NCI-H2029 (cell line): Measurements from ENCODE around the gene FKBP15.
"Not testable (repeated sequence)": the region's sequence is repeated elsewhere in the genome, so short reads cannot be mapped to it uniquely, and the experiment has no call there.

Experiments
- DNase-seq: peaks from one replicate; lab custom pipeline; 2025; lab: John Stamatoyannopoulos, UW

Gene FKBP15

GRCh38 chr9:113221003-113221799, at the start of gene FKBP15, which contains the start of gene SLC31A1:
Gene FKBP15, minus strand, starts transcription at chr9:113221277. Its CDS starts 34 bp downstream, at chr9:113221243.
Gene SLC31A1, plus strand, starts transcription at chr9:113221544. Its CDS starts 34,605 bp downstream, at chr9:113256149.
- peak; percentile 96 for DNase-seq

DNA sequence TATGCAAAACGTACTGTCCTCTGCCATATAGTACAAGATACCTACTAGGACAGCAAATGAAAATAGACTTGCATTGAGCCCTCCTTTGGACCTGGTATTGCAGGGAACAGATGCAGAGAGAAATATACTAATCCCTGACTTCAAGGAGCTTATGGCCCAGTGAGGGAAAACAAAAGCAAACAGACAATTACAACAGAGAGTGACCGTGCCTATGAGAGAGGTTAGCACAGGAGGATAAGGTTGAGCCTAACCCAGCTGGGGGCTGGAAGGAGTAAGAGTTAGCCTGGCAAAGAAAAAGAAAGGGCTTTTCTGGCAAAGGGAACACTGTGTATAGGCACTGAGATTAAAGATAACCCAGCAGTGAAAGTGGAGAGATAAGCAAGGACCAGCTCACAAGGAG, 48.8 kb upstream of the FKBP15 start:
- no peak for DNase-seq

DNA sequence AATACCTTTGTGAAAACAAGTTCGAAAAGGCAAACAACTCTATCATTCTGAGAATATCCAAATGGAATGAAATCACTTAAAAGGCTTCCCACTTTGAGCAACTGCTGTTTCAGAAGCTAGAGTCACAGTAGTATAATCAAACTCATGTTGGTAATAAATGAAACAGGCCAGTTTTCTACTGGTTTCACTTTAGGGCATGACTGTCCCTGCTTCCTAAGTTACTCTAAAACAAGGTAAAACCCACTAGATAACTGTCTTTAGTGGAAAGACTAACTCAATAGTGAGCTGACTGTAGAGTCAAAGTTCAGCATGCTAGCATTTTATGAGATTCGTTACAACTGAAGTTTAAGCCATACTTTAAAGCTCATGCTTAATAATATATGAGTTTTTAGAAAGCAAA, 48.3 kb upstream of the FKBP15 start:
- DNase-seq, result no peak

GRCh38 chr9:113267911-113268566, 47.0 kb upstream of the FKBP15 start:
- DNase-seq, result no peak

GRCh38 chr9:113266174-113266573, 45.1 kb upstream of the FKBP15 start:
- DNase-seq, result no peak

DNA sequence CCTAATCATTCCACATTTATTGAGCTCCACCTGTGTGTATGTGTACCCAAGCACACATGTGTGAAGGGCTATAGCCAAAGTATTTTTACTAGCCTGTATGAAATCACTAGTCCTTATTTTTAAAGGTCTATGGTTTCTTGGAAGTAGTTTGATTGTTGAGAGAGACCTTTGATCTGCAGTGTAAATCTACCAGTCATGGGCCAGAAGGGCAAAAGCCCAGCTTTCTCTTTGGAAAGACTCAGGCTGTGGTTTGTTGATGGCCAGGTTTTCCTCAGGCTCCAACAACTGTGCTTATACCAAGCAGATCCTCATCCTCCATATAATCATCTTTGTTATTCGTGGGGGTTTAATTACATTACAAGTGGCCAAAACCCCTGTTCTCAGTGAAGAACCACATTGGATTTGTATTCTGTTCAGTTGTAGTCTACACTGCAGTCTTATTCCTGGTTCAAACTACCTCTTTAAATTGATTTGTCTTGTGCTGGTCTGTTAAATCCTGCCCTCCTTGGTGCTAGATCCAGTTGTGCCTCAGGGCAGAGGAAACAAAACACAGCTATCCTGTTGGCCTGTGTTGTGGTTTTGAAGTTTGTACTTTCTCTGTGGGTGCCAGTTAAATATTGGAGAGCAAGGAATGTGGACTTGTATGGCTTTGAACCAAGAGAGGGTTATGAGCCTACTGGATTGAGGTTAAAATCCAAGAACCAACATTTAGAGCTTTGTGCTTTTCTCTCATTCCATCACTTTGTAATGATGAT, 41.0 kb upstream of the FKBP15 start:
- no peak for DNase-seq

GRCh38 chr9:113258282-113258681, 37.2 kb upstream of the FKBP15 start:
- DNase-seq, result no peak

- no peak for DNase-seq
Measured at GRCh38 chr9:113257863-113258262, 36.8 kb upstream of the FKBP15 start.

DNA sequence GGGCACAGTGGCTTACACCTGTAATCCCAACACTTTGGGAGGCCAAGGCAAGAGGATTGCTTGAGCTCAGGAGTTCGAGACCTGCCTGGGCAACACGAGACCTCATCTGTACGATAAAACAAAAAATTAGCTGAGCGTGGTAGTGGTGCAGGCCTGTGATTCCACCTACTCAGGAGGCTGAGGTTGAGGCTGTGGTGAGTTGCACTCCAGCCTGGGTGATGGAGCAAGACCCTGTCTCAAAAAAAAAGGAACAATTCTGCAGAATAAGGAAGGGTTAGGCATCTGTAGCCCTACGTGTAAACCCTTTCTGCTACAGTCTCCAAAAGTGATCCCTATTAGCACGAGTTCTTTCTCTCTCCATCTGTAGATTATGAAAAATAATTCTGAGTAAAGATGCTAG, 34.4 kb upstream of the FKBP15 start:
- no peak for DNase-seq

- no peak for DNase-seq
Measured at GRCh38 chr9:113254991-113255390, 33.9 kb upstream of the FKBP15 start.

DNA sequence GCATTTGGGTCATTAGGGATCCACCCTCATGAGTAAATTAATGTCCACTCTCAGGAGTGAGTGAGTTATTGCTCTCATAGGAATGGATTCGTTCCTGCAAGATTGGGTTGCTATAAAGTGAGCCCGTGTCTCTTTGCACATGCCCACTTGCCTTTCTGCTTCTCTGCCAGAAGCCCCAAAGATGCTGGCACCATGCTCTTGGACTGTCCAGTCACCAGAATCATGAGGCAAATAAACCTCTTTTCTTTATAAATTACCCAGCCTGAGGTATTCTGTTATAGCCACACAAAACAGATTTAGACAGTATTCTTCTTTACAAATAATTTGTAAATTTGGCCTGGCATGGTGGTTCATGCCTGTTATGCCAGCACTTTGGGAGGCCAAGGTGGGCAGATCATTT, 29.7 kb upstream of the FKBP15 start:
- DNase-seq, result no peak

GRCh38 chr9:113249661-113250060, 28.6 kb upstream of the FKBP15 start:
- DNase-seq, result not testable (repeated sequence)

DNA sequence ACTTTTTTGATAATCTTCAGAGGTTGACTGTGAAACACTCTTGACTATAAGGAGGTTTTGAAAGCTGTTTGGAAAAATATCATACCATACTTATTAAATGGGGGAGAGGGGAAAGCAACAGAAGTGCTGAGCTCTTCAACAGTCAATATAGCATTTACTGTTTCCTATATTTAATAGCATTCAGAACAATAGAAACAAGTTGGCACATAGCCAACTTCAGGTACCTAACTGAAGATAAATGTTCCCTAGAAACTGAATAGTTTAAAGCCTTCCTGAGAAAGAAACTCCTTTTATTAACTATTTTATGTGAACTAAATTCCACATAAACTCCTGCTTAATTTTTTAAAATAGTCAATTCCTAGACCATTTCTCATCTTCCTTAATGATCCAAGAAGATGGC, 26.6 kb upstream of the FKBP15 start:
- no peak for DNase-seq

DNA sequence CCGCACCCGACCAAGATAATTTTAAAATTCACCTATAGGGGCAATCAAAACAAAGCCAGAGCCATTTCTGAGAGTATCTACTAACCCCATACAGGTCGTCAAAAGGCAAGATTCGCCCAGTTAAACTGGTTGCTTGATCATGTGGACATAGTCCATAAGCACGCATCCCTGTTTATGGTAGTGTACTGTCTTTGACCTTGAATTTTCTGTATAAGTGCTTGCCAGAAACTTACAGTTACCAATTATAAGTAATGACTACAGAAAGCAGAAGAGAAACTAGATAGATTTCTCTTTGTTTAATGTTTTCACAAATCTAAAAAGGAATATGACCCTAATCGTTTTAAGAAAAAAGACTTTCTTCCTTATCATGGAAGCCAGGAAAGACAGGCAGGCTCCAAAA, 25.9 kb upstream of the FKBP15 start:
- DNase-seq, result no peak

DNA sequence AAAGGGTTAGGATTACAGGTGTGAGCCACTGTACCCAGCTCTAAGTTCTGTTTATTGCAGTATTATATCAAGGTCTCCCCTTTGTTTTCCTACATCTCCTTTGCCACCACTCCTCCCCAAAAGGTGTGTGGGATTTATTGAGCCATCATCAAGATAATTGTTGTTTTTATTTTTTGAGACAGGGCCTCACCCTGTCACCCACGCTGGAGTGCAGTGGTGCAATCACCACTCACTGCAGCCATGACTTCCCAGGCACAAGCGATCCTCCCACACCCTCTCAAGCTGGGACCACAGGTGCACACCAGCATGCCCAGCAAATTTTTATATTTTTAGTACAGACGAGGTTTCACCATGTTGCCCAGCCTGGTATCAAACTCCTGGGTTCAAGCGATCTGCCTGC, 24.8 kb upstream of the FKBP15 start:
- DNase-seq, result no peak

- DNase-seq, result no peak
Measured at GRCh38 chr9:113244556-113244955, 23.5 kb upstream of the FKBP15 start.

DNA sequence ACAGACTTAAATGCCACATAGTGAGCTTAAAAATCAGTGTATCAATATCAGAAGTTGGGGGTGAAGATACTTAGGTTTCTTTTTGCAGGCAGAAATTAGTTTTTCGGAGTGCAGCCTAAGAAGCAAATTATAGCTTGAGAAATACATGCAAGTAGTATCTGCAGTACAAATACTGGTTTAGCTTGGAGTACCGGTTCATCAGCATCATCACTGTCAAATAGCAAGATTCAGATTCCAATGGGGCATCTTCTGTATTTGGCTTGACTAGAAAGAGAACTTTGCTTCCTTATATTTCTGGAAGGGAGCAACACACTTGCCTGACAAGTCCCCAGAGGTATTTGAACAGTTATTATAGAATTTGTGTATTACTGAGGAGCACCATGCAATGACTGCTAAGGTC, 20.1 kb upstream of the FKBP15 start:
- DNase-seq, result no peak

GRCh38 chr9:113238859-113239232, 17.8 kb upstream of the FKBP15 start:
- DNase-seq, result no peak

- DNase-seq, result no peak
Measured at GRCh38 chr9:113238202-113238858, 17.3 kb upstream of the FKBP15 start.

DNA sequence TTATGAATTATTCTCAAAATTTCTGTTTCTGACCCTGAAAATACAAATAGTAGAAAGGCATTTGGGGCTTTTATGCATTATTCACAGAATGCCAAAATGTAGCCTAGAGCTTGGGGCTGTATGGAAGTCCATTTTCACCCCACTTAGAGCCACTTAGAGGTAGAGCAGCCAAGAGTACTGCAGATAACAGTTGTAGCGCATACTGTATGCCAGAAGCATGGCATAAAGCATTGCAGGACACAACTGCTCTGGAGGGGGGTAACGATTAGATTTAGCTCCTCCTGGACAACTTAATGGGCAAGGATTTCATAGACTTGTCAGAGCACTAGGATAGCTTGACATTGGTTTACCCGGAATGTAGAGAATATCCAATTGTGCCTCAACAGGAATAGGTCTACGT, 15.9 kb upstream of the FKBP15 start:
- DNase-seq, result no peak

DNA sequence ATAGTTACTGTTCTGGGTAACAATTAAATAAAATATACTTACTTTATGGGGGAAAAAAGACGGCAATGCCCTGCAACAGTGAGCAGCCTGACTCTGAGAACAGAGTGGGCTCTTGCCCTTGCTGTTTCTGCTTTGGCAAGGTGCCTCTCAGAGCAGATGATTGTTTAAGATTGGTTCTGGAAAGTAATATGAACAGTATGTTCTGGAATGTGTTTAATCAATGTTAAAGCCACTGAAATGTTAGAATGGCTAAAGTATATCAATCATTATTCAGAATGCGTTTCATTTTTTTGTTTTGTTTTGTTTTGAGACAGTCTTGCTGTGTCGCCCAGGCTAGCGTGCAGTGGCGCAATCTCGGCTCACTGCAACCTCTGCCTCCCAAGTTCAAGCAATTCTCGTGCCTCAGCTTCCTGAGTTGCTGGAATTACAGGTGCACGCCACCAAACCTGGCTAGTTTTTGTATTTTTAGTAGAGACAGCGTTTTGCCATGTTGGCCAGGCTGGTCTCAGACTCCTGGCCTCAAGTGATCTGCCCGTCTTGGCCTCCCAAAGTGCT, 14.7 kb upstream of the FKBP15 start:
- not testable (repeated sequence) for DNase-seq

- no peak for DNase-seq
Measured at GRCh38 chr9:113231701-113232100, 10.6 kb upstream of the FKBP15 start.
